HG02840 (cell line): ENCODE results near the gene TMEM141.
"Not testable (repeated sequence)": the region's sequence is repeated elsewhere in the genome, so short reads cannot be mapped to it uniquely, and the experiment has no call there.

ENCODE experiments used
- ATAC-seq: cut with Tn5 transposase; IDR thresholded peaks from one replicate; pipeline ENCODE4 v1.9.1; 2021; ENCODE audit warnings: mild to moderate bottlenecking, moderate library complexity, moderate number of reproducible peaks; ENCODE audit not compliant: unreplicated experiment, low FRiP score

TMEM141 gene

DNA sequence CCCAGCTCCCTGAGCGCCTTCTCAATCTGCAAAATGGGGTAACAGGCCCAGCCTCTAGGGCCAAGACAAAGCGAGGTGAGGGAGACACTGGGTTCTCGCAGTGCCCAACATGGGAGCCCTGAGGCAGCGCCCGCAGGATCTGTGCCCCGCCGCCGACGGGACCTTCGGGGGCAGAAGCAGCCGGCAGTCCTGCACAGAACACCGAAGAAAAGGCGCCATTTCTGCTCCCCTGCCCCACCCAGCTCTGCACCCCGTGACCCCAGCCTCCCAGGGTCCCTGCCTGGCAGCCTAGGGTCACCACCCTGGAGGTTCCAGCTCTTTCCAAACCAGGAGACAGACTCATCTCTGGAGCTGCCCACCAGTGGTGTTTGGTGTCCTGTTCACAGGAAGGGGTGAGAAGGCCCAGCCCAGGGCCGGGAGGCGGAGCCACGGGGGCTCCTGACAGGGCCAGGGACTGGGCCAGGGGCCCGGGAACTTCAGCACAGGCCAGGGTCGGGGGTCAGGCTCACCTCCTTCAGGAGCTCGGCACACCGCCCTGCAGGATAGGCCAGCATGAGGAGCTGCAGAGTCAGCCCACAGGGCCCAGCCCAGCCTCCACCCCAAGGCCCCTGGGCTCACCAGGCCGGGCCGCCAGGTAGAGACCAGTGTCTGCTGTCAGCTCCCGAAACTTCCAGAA, 36.4 kb upstream of the TMEM141 start:
- no peak for ATAC-seq

DNA sequence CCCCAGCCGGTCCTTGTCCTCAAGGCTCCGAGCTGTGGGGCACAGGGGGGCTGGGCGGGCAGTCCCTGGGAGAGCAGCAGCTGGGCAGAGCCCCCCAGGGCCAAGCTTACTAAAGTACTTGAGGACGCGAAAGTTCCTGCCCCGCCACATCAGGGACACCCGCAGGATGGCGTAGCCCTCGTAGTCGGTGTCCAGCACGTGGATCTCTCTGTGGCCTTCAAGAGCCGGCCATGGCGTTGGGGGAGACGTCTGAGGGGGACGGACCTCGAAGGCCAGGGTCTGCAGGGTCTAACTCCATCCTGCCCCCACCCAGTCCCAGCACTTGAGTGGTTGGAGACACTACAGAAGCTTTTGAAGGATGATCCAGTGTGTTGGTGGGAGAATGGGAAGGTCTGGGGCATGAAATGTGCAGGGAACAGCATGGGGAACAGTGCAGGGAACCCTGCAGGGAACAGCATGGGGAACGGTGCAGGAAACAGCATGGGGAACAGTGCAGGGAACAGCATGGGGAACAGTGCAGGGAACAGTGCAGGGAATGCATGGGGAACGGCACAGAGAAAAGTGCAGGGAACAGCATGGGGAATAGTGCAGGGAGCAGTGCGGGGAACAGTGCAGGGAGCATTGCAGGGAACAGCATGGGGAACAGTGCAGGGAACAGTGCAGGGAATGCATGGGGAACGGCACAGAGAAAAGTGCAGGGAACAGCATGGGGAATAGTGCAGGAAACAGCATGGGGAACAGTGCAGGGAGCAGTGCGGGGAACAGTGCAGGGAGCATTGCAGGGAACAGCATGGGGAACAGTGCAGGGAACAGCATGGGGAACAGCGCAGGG, 35.6 kb upstream of the TMEM141 start:
- ATAC-seq, result not testable (repeated sequence)

DNA sequence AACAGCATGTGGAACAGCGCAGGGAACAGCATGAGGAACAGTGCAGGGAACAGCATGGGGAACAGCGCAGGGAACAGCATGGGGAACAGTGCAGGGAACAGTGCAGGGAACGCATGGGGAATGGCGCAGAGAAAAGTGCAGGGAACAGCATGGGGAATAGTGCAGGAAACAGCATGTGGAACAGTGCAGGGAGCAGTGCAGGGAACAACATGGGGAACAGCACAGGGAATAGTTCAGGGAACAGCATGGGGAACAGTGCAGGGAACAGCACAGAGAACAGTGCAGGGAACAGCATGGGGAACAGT, 35.1 kb upstream of the TMEM141 start:
- ATAC-seq, result no peak

DNA sequence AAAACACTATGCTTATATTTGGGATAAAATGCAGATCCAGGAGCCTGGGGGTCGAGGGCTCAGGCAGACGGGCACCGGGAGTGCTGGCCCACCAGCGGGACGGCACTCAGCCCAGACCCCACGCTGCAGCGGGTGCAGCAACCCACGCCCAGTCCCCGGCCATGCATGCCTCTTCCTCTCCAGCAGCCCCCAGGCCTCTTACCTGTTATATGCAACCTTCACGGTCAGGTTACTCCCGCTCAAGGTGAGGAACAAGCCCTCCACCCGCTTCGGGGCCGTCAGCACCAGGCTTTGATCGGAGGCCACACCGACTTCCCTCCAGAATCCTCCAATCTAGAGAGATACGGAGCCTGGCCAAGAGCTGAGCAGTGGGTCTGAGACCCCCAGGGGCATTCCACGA, 34.3 kb upstream of the TMEM141 start:
- no peak for ATAC-seq

DNA sequence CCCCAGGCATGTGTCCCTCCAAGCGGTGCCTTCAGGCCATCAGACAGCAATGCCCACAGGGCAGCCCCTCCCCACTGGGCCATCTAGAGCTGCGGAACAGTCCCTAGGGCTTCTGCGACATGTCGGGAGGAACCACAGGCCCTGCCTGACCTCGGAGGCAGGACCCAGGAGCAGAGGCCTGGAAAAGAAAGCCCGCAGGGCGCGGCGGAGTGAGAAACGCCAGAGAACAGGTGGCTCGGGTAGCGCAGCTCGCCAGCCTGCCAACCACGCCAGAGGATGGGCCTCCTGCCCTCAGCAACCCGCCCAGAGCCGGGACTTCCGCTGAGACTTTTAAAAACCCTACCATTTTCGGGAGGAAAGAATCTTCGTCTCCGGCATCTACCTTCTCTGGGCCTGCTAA, 33.8 kb upstream of the TMEM141 start:
- ATAC-seq, result no peak

DNA sequence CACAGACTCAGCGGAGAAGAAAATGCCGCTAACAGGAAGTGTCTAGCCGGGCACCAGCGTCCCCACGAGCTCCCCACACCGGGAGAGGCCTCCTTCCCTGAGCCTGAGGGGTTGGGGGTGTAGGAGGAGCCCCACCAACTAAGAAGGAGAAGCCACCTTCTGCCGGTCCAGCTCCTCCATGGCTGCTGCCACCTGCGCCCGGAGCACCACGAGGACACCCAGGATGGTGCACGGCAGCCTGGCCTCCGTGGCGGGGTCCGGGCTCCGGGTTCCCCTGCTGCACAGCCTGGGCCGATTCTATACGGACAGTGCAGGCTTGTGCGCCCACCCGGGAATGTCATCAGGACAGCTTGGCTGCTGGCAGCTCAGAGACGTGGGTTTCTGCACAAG, 33.4 kb upstream of the TMEM141 start:
- no peak for ATAC-seq

DNA sequence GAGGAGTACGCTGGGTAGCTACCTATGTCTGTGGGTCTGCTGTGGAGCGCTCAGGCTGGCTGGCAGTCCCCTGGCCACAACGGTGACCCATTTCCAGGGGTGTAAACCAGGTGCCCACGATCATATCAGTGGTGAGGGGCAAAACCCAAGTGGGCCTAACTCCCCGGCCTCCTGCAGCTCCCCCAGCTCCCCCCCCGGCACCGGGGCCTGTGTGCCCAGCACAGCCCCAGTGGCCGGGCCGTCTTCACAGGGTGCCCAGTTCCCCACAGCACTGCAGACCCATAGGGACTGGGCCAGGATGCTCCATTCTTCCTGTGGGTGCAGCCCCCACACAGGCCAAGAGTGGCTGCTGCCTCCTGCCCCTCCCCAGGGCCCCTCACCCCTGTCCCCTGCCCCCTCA, 32.1 kb upstream of the TMEM141 start:
- ATAC-seq, result no peak

DNA sequence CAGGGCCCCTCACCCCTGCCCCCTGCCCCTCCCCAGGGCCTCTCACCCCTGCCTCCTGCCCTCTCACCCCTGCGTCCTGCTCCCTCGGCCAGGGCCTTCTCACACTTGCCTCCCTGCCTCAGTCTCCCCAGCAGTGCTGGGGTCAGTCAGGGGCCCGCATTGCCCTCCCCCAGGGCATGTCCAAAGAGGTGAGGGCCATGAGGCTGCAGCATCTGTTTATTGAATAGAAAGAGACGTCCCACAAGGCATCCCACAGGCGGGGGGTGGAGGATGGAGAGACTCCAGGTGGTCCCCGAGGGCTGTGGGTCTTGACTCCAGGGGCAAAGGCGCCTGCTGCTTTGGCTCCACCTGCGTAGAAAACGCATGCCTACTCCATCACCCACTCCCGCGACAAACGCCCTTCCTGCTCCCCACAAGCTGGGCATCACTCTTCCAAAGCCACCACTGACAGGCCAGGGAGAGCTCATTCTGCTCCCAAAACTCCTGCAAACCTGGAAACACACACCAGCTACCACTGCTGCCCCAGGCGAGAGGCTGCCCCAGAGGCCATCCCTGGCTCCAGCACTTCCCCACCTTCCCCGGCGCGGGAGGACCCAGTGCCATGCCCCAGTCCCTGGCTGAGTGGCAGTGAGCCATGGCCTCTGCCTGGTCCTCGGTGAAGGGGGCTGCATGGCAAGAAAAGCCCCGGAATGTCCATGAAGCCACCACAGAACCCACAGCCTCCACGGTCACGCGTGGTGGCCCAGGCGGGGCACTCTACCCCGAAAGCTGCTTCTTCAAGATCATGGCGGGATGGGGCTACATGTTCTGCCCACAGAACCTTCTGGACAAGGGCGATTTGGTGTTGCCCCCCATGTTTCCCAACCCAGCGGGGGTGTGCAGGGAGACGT, 31.5 kb upstream of the TMEM141 start:
- no peak for ATAC-seq

DNA sequence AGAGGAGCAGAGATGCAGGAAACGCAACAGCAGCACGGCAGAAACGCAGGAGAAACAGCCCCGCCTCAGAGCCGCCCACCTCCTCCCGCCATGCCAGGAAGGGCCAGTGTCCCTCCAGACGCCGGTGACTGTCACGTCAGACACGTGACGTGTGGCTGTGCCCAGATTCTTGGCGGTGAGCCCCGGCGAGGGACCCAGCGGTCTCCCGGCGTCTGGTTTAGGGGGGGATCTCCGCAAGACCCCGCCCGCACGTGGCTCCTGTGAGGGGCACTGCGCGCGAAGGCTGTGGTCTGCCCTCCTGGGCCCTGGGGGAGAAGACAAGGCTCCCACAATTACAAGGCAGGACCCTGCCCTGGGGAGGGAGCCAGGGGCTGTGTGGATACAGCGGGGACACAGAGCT, 30.7 kb upstream of the TMEM141 start:
- ATAC-seq, result no peak

DNA sequence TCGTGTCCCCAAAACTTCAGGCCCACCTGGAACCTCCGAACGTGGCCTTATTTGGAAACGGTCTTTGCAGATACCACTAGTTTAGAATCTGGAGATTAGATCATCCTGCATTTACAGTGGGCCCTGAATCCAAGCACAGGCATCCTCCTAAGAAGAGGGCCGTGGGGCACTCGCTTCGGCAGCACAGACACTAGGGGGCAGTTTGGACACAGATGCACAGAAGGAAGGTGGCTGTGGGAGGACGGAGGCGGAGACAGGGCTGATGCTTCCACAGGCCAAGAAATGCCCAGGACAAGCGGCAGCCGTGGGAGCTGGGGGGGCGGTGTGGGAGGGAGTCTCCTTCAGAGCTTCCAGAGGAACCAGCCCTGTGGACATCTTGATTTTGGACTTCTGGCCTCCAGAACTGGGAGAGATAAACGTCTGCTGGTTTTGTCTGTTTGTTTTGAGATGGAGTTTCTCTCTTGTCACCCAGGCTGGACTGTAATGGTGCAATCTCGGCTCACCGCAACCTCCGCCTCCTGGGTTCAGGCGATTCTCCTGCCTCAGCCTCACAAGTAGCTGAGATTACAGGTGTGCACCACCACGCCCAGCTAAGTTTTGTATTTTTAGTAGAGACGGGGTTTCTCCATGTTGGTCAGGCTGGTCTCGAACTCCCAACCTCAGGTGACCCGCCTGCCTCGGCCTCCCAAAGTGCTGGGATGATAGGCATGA, 30.2 kb upstream of the TMEM141 start:
- not testable (repeated sequence) for ATAC-seq

DNA sequence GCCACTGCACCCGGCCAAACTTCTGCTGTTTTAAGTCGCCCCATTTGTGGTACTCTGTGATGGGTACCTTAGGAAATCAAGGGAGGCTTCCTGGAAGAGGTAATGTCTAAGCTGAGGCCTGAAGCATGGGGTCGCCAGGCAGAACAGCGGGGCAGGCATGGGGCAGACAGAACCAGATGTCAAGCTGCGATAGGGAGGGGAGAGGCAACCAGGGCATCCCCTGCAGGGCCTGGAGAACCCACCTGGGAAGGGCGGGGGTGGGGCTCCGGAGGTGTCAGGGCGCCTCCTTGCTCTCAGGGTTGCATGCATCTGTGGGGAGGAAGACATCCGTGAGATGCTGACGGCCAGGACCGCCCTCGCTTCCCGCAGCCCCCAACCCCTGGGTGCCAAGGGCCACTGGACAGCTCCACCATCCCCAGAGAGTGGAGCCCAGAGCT, 29.6 kb upstream of the TMEM141 start:
- ATAC-seq, result no peak

DNA sequence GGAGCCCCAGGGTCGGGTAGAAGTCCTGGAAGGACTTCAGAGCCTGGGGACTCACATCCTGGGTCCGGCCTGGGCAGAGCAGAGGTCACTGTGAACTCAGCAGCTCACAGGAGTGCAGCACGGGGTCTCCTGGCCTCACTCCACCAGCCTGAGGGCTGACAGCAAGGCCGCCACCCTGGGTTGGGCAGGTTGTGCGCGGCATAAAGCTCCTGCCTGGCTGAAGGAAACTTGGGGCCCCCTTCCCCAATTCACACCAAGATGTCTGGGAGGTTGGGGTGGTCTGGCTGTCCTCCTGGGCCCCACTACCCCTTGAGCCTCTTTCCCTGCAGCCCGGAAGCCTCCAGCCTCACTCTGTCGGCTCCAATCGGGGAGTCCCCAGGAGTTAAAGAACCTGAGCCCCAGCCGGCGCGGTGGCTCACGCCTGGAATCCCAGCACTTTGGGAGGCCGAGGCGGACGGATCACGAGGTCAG, 28.9 kb upstream of the TMEM141 start:
- ATAC-seq, result no peak

DNA sequence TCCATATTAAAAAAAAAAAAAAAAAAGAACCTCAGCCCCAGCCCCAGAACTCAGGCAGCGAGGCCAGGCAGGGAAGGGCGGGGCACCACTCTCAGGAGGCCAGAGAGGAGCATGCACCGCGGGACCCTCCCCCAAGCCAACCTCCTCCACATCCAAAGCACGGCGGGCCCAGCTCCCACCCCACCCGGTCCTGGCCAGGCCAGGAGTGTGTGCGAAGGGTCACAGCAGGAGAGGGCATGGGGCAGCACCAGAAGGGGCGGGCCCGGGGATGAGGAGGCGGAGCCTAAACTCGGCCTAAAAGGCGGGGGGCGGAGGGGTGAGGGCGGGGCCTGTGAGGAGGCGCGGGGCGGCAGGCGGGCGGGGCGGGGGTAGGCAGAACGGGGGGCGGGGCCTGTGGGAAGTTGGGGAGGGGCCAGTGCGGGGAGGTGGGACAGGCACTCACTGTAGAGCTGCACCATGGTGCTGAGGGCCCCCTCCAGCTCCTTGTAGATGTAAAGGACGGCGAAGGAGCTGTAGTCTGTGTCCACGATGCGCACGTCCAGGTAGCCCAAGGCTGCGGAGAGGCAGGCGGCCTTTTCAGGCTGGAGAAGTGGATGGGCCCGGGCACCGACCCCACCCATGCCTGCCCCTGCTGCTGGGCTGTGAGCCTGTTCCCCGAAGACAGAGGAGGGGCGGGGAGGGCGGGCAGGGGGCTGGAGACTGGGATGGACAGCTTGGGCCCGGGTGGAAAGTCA, 28.1 kb upstream of the TMEM141 start:
- ATAC-seq, result no peak

DNA sequence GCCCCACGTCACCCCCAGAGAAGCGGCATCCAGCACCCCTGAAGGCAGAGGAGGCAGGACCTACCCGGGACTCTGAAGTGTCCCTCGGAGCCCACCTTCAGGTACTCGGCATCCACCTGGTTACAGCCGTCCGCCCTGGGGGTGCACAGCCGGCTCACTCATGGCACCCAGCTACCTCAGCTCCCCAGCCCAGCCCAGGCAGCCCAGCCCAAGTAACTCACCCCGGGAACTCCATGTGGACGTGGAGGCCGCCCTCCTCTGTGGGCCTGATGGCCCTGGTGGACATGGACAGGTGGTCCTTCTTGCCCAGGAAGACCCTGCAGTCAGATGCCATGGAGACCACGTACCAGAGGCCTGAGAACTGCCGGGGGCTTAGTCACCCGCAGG, 27.5 kb upstream of the TMEM141 start:
- ATAC-seq, result no peak

DNA sequence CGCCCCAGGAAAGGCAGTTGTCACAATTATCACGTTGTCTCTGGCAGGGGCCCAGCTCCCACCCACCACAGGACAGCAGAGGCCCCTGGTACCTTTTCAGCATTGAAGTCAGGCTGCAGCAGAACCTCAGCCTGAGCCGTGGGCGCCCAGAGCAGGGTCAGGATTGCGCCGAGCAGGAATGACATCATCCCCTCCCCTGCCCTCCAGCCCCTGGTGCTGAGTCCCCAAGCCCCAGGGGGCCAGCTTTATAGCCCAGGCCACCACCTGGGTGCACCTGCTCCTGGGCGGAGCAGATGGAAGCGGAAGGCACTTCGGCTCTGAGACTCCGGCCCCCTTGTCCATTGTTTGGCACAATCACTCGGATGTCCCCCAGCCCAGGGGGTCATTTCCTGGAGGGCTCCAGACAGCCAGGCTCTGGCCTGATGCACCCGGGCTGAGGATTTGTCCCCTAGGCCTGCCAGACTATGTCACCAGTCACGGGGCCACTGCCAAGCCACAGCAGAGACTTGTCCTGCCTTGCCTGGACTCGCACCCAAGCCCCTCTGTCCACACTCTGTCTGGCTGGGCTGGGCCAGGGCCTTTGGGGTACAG, 26.7 kb upstream of the TMEM141 start, which contains the start of gene LCN15:
Gene LCN15 (minus strand): TSS at position 218 of the 591 bp plus-strand sequence. CDS start 30 bp downstream, at position 188.
- no peak for ATAC-seq

DNA sequence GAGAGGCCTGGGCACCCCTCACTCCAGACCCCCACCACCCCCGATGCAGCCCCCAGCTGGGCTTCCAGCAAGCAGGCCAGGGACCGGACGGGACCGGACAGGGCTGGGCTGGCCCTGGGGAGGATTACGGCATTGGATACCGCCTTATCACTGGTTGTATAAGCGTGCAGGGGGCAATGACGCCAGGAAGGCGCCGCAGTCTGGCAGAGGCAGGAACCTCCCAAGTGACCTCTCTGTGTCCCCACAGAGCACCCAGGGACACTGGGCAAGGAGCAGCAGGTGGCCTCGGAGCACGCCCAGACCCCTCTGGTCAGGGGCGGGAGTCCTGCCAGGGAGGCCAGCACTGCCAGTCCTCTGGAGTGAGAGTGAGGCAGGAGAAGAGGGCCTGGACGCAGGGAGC, 26.1 kb upstream of the TMEM141 start:
- no peak for ATAC-seq

DNA sequence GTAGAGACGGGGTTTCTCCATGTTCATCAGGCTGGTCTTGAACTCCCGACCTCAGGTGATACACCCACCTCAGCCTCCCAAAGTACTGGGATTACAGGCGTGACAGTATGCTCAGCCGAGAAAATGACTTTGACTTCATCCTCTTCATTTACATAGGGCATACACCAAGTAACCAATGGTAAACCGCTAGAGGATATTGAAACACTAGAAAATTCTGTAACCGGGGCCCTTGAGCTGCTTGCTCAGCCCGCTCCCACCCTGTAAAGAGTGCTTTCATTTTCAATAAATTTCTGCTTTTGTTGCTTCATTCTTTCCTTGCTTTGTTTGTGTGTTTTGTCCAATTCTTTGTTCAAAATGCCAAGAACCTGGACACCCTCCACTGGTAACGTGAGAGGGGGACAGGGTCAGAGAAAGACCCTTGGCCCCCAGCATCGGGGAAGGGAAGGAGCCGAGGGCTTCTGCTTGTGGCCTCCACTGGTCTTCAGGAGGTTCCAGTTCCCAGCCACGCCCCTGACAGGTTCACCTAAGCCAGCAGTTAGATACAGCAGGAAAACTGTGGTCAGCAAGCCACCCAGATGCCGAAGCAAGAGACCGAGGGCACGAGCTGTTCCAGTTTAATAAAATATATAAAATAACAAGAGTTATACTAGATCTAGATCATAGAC, 25.3 kb upstream of the TMEM141 start:
- ATAC-seq, result not testable (repeated sequence)

DNA sequence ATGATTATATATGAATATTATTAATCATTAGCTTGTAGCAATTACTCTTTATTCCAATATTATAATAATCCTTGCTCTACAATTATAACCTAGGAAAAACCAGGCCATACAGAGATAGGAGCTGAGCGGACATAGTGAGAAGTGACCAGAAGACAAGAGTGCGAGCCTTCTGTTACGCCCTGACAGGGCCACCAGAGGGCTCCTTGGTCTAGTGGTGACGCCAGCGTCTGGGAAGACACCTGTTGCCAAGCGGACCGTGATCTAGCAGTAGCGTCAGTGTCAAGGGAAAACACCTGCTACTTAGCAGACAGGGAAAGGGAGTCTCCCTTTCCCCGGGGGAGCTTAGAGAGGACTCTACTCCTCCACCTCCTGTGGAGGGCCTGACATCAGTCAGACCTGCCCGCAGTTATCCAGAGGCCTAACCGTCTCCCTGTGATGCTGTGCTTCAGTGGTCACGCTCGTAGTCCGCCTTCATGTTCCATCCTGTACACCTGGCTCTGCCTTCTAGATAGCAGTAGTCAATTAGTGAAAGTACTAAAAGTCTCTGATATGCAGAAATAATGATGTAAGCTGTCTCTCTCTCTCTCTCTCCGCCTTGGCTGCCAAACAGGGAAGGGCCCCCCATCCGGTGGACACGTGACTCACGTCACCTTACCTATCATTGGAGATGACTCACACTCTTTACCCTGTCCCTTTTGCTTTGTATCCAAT, 24.6 kb upstream of the TMEM141 start:
- ATAC-seq, result not testable (repeated sequence)
